ENCODE results near the gene PIK3R4. TPM values are rescaled to one million over a fixed set of nuclear protein-coding genes. Genes with fewer than 3 reads are reported as not detected.

PIK3R4 gene
- total RNA-seq, 4 donors from 2014 or later: 15.4 to 27.3 (median 24.0) TPM

DNA sequence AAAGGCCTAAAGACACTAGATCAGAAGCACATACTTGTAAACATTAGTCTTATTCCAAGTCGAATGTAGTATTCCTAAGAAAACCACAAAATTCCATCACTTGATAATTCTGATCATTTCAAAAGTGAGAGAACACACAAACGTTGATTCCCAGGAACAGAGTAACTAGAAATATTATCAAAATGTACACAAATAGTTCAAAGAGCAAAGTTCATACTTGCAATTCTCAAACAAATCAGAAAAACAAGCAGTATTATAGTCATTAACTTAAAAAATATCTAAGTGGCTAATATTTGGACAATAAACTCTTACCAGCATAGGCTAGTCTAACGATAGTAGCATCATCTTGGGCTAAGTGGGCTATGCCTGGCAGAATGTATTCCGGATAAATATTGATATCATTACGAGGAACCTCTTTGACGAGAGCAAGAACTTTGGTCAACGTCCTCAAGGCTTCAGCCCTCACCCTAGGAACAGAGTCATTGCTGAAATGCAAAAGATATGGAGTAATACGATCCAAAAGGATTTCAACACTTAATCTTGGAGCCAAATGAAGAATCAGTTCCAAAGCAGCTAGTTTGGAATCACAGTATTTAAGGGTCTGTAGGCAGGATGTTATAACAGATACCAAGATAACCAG lies 13.3 kb downstream of the PIK3R4 start:
- H3K27ac ChIP-seq: no peak overlapping the region
- H3K27me3 ChIP-seq: no peaks in the 10 kb centered on the region
- H3K9me3 ChIP-seq: no peaks in the 10 kb centered on the region
- WGBS, 2 donors: 84 to 90% methylated on average over 8 of the region's 8 CpGs
- TF ChIP-seq, protein P1, sequence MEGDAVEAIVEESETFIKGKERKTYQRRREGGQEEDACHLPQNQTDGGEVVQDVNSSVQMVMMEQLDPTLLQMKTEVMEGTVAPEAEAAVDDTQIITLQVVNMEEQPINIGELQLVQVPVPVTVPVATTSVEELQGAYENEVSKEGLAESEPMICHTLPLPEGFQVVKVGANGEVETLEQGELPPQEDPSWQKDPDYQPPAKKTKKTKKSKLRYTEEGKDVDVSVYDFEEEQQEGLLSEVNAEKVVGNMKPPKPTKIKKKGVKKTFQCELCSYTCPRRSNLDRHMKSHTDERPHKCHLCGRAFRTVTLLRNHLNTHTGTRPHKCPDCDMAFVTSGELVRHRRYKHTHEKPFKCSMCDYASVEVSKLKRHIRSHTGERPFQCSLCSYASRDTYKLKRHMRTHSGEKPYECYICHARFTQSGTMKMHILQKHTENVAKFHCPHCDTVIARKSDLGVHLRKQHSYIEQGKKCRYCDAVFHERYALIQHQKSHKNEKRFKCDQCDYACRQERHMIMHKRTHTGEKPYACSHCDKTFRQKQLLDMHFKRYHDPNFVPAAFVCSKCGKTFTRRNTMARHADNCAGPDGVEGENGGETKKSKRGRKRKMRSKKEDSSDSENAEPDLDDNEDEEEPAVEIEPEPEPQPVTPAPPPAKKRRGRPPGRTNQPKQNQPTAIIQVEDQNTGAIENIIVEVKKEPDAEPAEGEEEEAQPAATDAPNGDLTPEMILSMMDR (IDR thresholded peaks at IDR 0.05): no peak
- TF ChIP-seq POLR2A (IDR thresholded peaks at IDR 0.05): no peak
- no peak for DNase-seq
- peaks cover 0 to 8% (median 0%) of the 10 kb centered on the region in 3 donors for H3K4me1 ChIP-seq
- H3K4me3 ChIP-seq: no peak overlapping the region
- peaks cover 0 to 57% (median 4%) of the 10 kb centered on the region in 3 donors for H3K36me3 ChIP-seq
- intact Hi-C loops (cut with DNase I): no loop called here

DNA sequence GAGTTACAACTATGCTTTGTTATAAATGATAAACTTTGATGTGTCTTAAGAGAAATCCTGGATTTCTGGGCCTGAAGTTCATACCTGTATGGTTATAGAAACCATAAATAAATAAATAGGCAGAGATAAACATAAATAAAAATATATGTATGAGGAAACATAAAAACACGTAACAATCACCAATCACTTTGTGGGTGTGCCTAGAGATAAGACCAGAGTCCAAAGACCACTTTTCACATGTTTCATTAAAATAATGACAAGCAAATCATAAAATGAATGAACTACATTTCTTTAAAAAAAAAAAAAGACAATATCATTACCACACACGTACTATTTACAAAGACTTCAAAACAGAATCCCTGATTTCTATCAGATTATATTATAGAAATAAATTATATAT lies 14.1 kb downstream of the PIK3R4 start:
- WGBS, 2 donors: 91 to 100% methylated on average over 2 of the region's 2 CpGs
- no peak overlapping the region for H3K27ac ChIP-seq
- intact Hi-C loops (cut with DNase I): no loop called here

GRCh38 chr3:130731817-130732216 lies 14.8 kb downstream of the PIK3R4 start:
- no peak overlapping the region for H3K27ac ChIP-seq
- H3K36me3 ChIP-seq: peaks cover 0 to 48% (median 4%) of the 10 kb centered on the region in 3 donors
- no peak for TF ChIP-seq POLR2A (IDR thresholded peaks at IDR 0.05)
- TF ChIP-seq, protein P1 (IDR thresholded peaks at IDR 0.05): no peak
- H3K4me1 ChIP-seq: peaks cover 0 to under 1% (median 0%) of the 10 kb centered on the region in 3 donors
- H3K27me3 ChIP-seq: no peaks in the 10 kb centered on the region
- no peak overlapping the region for H3K4me3 ChIP-seq
- no peak for DNase-seq
- intact Hi-C loops (cut with DNase I): no loop called here
- no peaks in the 10 kb centered on the region for H3K9me3 ChIP-seq
- 93 to 96% methylated on average over 6 of the region's 6 CpGs for WGBS, 2 donors

More for the DNA sequence above, 14.1 kb downstream of the PIK3R4 start:
- peaks cover 0 to 4% (median 0%) of the 10 kb centered on the region in 3 donors for H3K4me1 ChIP-seq
- H3K9me3 ChIP-seq: no peaks in the 10 kb centered on the region
- DNase-seq: no peak
- H3K4me3 ChIP-seq: no peak overlapping the region
- peaks cover 0 to 55% (median 4%) of the 10 kb centered on the region in 3 donors for H3K36me3 ChIP-seq
- no peak for TF ChIP-seq POLR2A (IDR thresholded peaks at IDR 0.05)
- TF ChIP-seq, protein P1 (IDR thresholded peaks at IDR 0.05): no peak
- H3K27me3 ChIP-seq: no peaks in the 10 kb centered on the region

DNA sequence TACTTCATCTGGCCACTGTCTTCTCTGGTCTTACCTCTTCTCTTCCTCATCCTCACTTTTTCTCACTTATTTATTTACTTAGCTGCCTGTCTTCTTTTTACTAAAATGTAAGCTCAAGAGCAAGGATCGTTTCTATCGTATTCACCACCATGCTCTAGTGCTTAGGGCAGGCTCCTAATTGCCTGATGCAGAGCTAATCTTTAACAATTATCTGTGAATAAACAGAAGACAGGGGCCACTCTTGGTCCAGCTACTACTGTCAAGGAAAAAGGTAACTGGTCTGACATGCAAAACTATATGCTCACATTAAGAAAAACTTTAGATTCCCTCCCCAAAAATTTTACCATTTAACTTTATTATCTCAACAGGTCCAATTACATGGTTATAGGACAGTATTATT lies 17.5 kb downstream of the PIK3R4 start:
- no peak for DNase-seq
- Histone ChIP-seq H3K36me3 (peaks cover 0 to 22% (median 4%) of the 10 kb centered on the region in 3 donors), H3K4me1 (peaks cover 0 to 7% (median 0%) of the 10 kb centered on the region in 3 donors), H3K27me3 (no peaks in the 10 kb centered on the region), H3K27ac (peak overlapping the region in 1 of 4 donors; percentile 81), H3K4me3 (no peak overlapping the region), H3K9me3 (no peaks in the 10 kb centered on the region)
- 53 to 66% methylated on average over 2 of the region's 2 CpGs for WGBS, 2 donors
- intact Hi-C loops (cut with DNase I): no loop called here
- TF ChIP-seq, protein P1 (IDR thresholded peaks at IDR 0.05): no peak
- no peak for TF ChIP-seq POLR2A (IDR thresholded peaks at IDR 0.05)

DNA sequence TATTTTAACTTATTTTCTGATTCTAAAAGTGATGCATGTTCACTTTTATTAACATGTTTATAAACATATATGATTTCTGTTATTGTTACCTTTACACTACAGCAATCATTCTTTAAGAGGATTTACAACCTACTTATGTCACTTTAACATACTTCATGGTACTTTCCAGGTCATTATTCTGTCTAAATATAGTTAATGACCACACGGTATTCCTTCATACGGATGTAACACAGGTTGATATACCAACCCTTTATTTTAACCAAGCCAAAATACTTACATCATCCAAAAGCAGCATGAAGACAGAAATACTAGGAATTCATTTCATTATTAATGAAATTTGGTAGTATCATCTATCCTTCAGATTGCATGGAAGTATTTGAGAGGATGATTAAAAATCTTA lies 18.6 kb downstream of the PIK3R4 start:
- peak overlapping the region in 2 of 4 donors; percentile 81 to 82 for H3K27ac ChIP-seq
- H3K4me3 ChIP-seq: no peak overlapping the region
- 43 to 50% methylated on average over 2 of the region's 2 CpGs for WGBS, 2 donors
- no peaks in the 10 kb centered on the region for H3K27me3 ChIP-seq
- no peak for DNase-seq
- no peak for TF ChIP-seq POLR2A (IDR thresholded peaks at IDR 0.05)
- TF ChIP-seq, protein P1 (IDR thresholded peaks at IDR 0.05): no peak
- H3K4me1 ChIP-seq: peaks cover 0 to 7% (median 0%) of the 10 kb centered on the region in 3 donors
- intact Hi-C loops (cut with DNase I): no loop called here
- H3K36me3 ChIP-seq: peaks cover 0 to 16% (median 0%) of the 10 kb centered on the region in 3 donors
- no peaks in the 10 kb centered on the region for H3K9me3 ChIP-seq
